GM21381 (cell line): ENCODE results near the gene SCGB2A2.

Source experiments
- ATAC-seq: cut with Tn5 transposase; IDR thresholded peaks from one replicate; pipeline ENCODE4 v1.9.1; 2021; ENCODE audit warnings: mild to moderate bottlenecking, moderate library complexity; ENCODE audit not compliant: unreplicated experiment

Gene SCGB2A2

DNA sequence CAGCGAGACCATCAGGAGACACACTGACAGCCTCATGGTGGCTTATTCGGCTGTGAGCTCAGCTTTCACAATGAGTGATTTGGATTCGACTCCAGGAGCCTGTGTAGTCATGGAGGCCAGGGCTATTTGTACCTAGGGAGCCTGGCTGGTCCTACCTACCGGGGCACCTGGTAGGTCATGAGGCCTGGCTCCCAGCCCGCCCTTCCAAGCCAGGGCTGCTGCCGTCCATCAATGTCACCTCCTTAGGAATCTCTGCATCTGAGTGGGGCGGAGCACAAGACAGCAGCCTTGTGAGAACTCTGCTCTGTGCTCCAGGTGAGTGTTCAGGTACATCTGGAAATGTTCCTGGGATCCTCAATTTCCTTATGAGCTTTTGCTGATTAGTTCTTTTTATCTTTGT, 29.0 kb downstream of the SCGB2A2 start, which contains the start of gene SCGB1D4:
SCGB1D4 (minus strand) TSS at position 101 of the 400 bp plus-strand sequence; CDS start at position 36, 65 bp downstream.
- no peak for ATAC-seq

DNA sequence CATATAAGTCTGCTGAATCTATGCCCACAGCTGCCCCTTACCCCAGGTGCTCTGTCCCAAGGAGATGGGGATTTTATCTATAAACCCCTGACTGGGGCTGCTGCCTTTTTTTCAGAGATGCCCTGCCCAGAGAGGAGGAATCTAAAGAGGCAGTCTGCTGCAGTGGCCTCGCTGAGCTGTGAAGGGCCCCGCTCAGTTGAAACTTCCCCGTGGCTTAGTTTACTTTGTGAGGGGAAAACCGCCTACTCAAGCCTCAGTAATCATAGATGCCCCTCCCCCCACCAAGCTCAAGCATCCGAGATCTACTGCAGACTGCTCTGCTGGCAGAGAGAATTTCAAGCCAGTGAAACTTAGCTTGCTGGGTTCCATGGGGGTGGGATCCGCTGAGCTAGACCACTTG, 36.3 kb downstream of the SCGB2A2 start:
- ATAC-seq, result no peak

DNA sequence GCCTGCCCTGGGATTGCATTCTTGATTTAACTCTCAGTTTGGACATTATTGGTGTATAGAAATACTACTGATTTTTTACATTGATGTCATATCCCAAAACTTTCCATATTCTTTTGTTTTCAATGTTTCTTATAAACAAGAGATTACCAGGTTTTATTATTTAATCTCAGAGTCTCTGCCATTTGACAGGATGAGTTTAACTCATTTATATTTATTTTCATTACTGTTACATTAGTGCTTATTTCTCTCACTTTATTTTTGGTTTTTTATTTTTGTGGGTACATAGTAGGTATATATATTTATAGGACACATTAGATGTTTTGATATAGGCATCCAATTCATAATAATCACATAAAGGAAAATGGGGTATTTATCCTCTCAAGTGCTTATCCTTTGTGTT, 38.0 kb downstream of the SCGB2A2 start:
- no peak for ATAC-seq

DNA sequence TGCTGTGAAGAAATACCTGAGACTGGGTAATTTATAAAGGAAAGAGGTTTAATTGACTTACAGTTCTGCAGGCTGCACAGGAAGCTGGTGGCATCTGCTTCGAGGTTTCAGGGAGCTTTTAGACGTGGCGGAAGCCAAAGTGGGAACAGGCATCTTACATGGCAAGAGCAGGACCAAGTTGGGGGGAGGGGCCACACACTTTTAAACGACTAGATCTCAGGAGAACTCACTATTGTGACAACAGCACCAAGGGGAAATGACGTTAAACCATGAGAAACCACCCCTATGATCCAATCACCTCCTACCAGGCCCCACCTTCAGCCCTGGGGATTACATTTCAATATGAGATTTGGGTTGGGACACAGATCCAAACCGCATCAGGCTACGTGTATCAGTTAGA, 40.0 kb downstream of the SCGB2A2 start:
- no peak for ATAC-seq

DNA sequence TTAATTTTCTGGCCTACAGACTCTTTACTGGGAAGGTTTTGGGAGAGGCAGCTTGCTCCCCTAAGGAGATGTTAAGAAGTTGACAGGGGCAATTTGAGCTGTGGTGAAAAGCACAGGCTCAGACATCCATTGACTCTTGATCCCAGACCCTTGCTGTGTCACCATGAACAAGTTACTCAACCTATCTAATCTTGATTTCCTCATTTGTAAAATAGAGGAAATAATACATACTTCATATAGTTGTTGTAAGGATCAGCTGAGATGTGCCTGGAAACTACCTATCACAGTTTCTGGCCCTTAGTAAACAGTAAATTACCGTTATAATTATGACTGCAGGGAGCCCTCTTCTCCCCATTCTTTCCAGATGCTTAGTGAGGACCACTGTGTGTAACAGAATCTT, 45.5 kb downstream of the SCGB2A2 start:
- no peak for ATAC-seq

DNA sequence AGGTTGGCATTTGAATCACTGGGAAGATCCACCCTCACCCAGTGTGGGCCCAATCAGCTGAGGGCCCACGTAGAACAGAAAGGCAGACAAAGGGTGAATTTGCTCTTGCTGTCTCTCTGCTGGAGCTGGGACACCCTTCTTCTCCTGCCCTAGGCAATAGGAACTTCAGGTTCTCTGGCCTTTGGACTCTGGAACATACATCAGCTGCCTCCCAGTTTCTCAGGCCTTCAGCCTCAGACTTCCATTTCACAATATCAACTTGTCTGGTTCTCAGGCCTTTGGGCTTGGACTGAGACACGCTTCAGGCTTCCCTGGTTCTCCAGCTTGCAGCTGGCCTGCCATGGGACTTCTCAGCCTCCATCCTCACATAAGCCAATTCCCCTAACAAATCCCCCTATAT, 52.6 kb downstream of the SCGB2A2 start:
- no peak for ATAC-seq
